NCI-H2196 (cell line): ENCODE results near the gene ADGRL2.

Source experiments
- DNase-seq: peaks from one replicate; lab custom pipeline; 2025; ENCODE audit not compliant: unreplicated experiment; lab: John Stamatoyannopoulos, UW

The ADGRL2 gene

DNA sequence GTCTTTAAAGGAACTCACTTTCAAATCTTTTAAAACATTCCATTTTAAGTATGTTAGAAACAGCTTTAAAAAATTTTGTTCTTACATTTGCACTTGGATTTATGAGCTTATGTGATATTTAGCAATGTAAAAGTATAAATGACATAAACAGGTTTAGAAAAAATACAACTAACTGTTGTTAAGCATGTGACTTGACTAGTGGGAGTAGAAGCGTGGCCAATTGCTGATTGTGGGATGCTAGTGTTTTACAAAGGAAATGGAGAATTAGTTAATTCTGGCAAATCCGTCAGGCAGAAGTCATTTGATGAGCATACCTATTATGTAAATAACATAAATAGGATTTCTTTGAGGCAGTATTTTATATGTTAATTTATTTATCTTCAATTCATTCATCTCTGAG lies 175.8 kb downstream of the ADGRL2 start:
- DNase-seq, result no peak

DNA sequence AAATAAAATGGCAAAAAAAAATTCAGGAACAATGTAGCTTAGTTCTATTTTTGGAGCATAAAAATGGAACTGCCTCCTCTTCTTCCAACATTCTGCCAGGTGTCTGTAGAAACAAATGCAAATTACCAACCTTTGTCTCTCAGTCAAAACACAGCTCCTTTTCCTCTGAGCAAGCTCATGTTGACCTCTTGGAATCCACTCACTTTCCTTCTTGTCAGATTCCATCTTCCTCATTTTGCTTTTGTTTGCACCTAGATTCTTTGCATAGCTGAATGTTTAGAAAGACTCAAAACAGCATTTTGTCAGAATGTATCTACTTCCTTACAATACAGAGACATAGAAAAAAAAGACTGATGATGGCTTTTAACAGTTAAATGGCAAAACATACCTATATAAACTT lies 178.2 kb downstream of the ADGRL2 start:
- DNase-seq, result no peak

DNA sequence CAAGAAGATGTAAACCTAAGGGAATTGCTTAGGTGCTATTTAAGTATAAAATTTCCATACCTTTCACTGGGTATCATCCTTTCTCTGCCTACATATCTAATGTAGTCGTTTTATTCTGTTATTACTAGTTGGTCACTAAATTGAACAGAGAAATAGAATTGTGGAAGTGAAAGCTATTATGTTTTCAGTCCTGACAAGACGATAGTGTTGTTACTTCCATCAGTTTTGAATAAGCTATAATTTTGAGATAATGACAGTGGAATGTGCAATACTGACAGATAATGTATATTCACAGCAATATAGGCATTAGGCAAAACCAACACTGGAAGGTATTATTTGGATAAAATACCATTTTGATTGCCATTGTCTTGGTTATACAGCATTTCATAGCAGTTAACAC lies 181.8 kb downstream of the ADGRL2 start:
- DNase-seq, result no peak

DNA sequence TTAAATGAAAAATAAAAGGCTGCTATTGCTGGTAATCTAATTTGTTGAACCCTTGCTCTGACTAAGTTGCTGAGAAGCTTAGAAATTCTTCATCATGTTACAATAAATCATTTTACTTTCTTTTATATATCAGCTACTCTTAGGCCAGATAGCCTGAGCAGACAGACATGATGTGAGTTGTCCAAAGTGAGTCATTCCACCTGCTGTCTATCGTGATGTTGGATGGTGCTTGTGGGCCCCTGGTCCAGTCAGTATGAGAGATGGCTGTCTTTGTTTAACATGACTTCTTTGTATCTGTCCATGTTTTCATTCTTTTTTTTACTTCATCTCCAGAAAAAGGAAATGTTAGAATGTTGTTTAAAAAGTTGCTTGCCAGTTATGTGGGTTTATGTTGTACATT lies 188.8 kb downstream of the ADGRL2 start:
- DNase-seq, result no peak

DNA sequence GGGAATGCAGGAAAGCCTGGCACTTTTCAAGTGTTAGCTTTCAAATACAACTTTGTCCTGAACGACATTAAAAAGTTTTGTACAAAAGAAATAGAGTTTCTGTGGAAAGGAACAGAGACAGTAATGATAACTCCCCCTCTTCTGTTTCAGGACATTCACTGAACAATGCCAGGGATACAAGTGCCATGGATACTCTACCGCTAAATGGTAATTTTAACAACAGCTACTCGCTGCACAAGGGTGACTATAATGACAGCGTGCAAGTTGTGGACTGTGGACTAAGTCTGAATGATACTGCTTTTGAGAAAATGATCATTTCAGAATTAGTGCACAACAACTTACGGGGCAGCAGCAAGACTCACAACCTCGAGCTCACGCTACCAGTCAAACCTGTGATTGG lies 189.5 kb downstream of the ADGRL2 start:
- no peak for DNase-seq

DNA sequence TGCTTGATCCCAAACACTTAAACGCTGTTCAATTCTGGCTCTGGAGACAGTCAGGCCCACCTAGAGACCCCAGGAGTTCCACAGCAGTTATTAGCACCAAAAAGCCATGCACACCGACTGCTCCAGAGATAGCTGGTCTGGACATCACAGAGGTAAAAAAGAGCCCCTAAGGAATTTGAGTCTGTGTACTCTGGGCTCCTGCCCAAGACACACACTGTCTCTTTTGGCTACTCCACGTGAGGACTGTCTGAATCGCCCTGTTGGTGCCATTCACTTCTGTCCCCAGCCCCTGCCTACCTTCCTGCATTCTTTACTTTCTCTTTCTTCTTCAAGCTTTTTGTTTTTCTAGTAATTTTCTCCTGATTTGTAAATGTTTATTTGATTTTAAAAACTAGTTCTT lies 197.4 kb downstream of the ADGRL2 start:
- DNase-seq, result no peak

DNA sequence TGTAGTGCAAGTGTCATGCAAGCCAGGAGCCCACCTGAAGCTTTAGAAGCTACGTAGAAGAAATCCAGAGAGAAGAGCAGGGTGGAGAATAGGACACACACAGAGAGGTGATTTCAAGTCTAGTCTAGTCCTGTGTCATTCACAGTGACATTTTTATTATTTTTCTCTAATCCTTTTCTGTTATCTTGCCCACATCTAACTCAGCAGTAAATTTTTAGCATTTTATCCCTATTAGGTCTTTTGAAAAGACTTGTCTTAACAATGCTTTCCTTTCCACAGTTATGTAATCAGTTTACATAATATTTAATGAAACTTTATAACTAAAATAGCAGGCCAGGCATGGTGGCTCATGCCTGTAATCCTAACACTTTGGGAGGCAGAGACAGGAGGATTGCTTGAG lies 198.6 kb downstream of the ADGRL2 start:
- no peak for DNase-seq

DNA sequence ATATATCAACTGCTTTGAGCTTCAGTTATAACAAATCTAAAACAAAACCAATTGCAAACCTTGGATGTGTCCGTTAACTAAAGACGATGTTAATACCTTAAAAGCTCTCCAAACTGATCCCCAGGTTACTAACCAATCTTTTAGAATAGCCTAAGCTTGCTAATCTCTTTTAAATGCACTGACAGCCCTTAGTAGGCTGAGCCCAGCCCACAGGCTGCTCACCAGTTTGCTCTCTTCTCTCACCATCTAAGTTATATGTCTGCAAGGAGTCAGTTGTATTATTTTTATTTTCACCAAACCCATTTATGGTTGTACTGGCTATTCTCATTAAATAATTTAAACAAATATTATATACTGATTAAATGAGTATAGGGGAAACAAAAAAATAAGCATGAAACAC lies 199.5 kb downstream of the ADGRL2 start:
- no peak for DNase-seq

DNA sequence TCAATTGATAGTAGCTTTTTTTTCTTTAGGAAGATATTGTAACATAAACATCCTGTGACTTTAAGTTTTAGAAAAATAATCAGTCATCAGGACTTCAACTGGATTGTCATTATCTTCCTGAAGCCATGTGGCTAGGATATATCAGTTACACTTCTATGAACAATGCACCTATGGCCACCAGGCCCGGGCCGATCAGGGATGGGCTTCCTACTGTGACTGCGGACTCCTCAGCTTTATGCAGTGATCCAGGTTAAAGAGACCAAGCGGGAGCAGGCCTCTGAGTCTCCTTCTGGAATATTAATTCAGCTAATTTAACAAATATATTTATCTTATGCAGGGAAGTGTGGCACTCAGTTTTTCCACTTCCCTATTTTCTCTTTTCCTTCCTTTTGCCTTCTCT lies 200.6 kb downstream of the ADGRL2 start:
- DNase-seq, result no peak

DNA sequence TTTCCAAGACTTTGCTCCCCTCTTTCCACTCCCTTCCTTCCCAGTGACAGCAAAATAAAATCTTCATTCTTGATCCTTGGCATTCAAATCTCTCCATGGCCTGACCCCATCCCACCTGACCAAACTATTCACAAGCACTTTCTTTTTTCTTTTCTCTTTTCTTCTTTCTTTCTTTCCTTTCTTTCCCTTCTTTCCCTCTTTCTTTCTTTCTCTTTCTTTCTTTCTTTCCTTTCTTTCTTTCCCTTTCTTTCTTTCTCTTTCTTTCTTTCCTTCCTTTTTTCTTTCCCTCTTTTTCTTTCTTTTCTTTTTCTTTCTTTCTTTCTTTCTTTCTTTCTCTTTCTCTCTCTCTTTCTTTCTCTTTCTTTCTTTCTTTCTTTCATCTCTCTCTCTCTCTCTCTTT lies 207.1 kb downstream of the ADGRL2 start:
- DNase-seq, result no peak

DNA sequence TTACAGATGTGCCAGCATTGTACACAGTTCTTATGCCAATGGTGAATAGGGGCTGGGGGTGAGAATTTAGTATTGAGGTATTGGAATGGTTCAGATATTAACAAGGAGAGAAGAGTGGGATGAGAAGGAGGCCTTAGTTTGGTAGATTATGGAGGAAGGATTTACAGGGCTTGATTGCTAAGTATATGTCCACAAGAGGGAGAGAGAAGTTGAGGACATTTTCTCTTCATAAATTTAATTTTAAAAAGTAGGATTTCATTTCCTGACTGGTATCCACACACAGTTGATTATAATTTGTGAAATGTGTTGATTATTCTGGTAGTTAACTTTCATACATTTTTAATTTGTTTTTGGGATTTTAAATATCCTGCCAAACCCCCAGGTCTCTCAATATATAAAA lies 213.0 kb downstream of the ADGRL2 start:
- no peak for DNase-seq

DNA sequence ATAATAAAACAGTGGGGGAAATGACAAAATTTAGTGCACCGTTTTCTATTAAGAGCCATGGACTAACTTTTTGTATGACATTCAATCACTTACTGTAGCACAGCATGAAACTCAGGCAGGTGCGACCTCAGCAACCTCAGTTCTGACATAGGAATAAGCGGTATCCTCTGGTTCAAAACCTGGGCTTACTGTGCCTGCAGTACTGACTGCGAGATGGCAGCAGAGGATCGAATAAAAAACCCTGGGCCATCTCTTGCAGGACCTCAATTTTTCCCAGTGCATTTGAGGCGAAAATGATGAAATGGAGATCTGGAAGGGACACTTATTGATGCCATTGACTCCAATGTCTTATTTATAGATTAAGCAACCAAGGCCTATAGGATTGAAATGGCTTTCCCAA lies 214.7 kb downstream of the ADGRL2 start:
- DNase-seq, result no peak

DNA sequence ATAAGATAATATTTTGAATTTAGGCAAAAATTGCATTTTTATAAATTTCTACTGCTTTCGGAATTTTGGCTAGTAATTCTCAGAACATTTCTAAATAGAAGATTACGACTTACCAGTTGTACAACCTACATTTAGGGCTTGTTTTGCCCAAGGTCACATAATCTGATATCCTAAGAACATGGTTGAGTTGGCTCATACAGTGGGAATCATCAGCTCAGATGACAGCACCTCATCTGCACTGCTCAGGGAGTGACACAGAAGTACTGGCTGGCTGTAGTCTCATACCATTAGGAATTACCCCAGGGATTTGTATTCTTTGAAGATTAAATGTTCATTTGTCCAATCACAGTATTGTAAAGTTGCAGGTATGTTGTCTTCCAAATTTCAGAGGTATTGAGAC lies 217.6 kb downstream of the ADGRL2 start:
- DNase-seq, result no peak

DNA sequence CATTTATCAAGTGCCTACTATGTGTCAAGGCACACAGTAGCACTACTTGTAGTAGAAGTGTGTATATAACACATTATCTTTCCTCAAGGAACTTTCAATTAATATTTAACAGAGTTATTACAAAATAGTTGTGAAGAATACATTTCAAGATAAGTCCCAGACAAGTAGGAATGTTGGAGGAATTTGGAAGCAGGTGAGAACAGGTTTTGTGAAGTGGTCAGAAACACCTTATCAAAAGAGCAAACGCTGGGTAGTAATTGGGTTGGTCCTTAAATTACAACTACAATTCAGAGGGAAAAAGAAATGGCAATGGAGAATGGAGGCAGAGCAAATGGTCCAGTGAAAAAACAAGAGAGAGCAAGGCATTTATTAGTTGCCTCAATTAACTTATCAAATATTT lies 218.8 kb downstream of the ADGRL2 start:
- DNase-seq, result no peak

DNA sequence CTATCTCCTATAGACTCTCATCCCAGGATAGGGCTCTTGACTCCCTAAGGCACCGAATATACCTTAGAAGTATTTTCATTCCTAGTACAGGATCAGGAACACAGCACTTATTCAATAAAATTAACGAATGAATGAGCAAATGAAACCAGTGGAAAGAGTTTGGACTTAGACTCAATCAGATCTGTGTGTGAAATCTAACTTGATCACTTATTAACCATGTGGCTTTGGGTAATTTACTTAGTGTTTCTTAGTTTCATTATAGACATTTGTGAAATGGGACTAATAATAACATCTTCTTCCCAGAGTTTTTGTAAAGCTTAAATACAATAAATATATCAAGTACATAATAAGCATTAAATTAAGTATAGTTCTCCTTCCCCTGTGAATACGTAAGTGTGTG lies 230.1 kb downstream of the ADGRL2 start:
- DNase-seq, result no peak

DNA sequence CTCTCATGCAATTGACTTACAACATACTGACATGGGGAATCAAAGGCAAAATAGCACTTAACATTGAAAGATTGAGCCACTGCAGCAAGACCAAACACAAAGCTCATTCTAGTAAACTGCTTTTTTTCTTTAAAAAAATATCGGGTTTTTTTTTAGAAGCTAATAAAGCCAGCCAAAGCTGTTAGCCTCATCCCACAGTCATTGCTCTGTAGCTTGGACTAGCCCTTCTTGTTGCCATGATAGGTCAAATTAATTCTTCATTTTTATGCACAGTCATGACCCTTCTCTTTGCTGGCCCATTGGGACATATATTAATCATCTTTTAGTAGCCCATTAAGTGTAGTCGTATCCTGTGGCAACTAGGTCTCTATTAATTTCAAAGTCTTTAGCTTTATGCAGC lies 231.3 kb downstream of the ADGRL2 start:
- no peak for DNase-seq

DNA sequence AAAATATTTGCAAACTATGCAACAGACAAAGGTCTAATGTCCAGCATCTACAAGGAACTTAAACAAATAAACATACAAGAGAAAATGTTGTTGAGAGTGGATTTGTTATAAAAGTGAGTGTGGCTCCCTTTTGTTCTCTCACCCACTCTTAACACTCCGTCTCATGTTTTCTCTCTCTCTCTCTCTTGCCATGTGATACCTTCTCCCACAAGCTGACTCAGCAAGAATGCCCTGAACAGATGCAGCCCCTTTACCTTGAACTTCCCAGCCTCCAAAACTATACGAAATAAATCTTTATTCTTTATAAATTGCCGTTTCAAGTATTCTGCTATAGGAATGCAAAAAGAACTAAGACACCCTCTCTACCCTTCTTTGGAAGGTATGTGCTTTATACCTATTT lies 234.1 kb downstream of the ADGRL2 start:
- DNase-seq, result no peak
